H1 (cell line): ENCODE results near the gene ELMO2. TPM values are rescaled to one million over a fixed set of nuclear protein-coding genes. Genes with fewer than 3 reads are reported as not detected.

Experiments used
- CHD7 ChIP-seq: fragments of 300-600 bp; sonication (generic); IDR thresholded peaks from 2 replicates; pipeline ENCODE4 v1.7.1; 2012; ENCODE audit warnings: low read length, moderate library complexity, mild to moderate bottlenecking, inconsistent platforms; ENCODE audit not compliant: insufficient replicate concordance
- KDM4A ChIP-seq: IDR thresholded peaks from one replicate; pipeline ENCODE4 v1.7.1; 2012; ENCODE audit warnings: low read depth, mild to moderate bottlenecking, moderate library complexity, low read length, inconsistent platforms; ENCODE audit not compliant: severe bottlenecking
- SP2 ChIP-seq: IDR thresholded peaks from 2 replicates; pipeline ENCODE4 v1.6.1; 2012; ENCODE audit warnings: mild to moderate bottlenecking, low read length, inconsistent platforms
- polyA plus RNA-seq, 7 experiments: library from polyadenylated mRNA; depleted of rRNA in 3 of 7; stranded (reverse) in 5 of 7; unstranded in 2 of 7; fragments of >200 nt in 5 of 7; fragments of 200-250 nt in 2 of 7; gene quantifications; 1 replicate in 5 of 7; 2 replicates in 1 of 7; 4 replicates in 1 of 7; pipeline versions ENCODE4 v1.2.1 to v1.2.3, GENCODE V29; 2011 to 2013; ENCODE audit warnings: missing spikeins in 2 of 7, mixed read lengths in 2 of 7
- total RNA-seq: library from RNA; stranded (reverse); fragmentation: NEBNext Ultra II Directional; extraction: Animal tissue kit (Norgen Biotek cat#: 25700); gene quantifications from 2 replicates; pipeline ENCODE4 v1.2.1, GENCODE V29; 2021

Gene ELMO2
- total and polyA plus RNA-seq, 2 of the 8 experiments (the other 6 are each of a cell fraction or from before 2014, with no cell fraction given), result 34.3 to 39.7 TPM

- no peak for TF ChIP-seq CHD7
- TF ChIP-seq SP2, result no peak
- no peak for TF ChIP-seq KDM4A
Observed at GRCh38 chr20:46361381-46361780, 45.0 kb downstream of the ELMO2 start (continued).
